Measurements from ENCODE around the gene NLRP9.

Gene NLRP9

GRCh38 chr19:55670280-55671053 lies 67.7 kb downstream of the NLRP9 start:
- no peak for TF ChIP-seq POLR2AphosphoS5 (IDR thresholded peaks at IDR 0.05; ENCODE audit: low read depth, low read length)
- no peak for TF ChIP-seq SIN3A (IDR thresholded peaks at IDR 0.05; ENCODE audit: borderline replicate concordance, insufficient read depth, low read length)
- TF ChIP-seq REST (IDR thresholded peaks at IDR 0.05; ENCODE audit: insufficient read depth in 1 of 2, low read depth in 2 of 2, low read length in 2 of 2) = no peak
- no peak for TF ChIP-seq FOXP2 (optimal IDR thresholded peaks at IDR 0.05; ENCODE audit: borderline replicate concordance, extremely low read depth, extremely low read length, insufficient read depth)
- no peak for TF ChIP-seq TAF1 (IDR thresholded peaks at IDR 0.05; ENCODE audit: borderline replicate concordance, insufficient read depth, low read length)

- TF ChIP-seq TAF1 (IDR thresholded peaks at IDR 0.05; ENCODE audit: borderline replicate concordance, insufficient read depth, low read length) (no peak), FOXP2 (optimal IDR thresholded peaks at IDR 0.05; ENCODE audit: borderline replicate concordance, extremely low read depth, extremely low read length, insufficient read depth) (no peak), REST (IDR thresholded peaks at IDR 0.05; ENCODE audit: insufficient read depth in 1 of 2, low read depth in 2 of 2, low read length in 2 of 2) (no peak)
Measured at GRCh38 chr19:55669418-55670279, 68.6 kb downstream of the NLRP9 start.

- TF ChIP-seq TAF1 (IDR thresholded peaks at IDR 0.05; ENCODE audit: borderline replicate concordance, insufficient read depth, low read length) (no peak), POLR2AphosphoS5 (IDR thresholded peaks at IDR 0.05; ENCODE audit: low read depth, low read length) (no peak), REST (IDR thresholded peaks at IDR 0.05; ENCODE audit: insufficient read depth in 1 of 2, low read depth in 2 of 2, low read length in 2 of 2) (no peak), SIN3A (IDR thresholded peaks at IDR 0.05; ENCODE audit: borderline replicate concordance, insufficient read depth, low read length) (no peak), FOXP2 (optimal IDR thresholded peaks at IDR 0.05; ENCODE audit: borderline replicate concordance, extremely low read depth, extremely low read length, insufficient read depth) (no peak)
Measured at GRCh38 chr19:55668603-55669348, 69.4 kb downstream of the NLRP9 start.

- TF ChIP-seq TAF1 (IDR thresholded peaks at IDR 0.05; ENCODE audit: borderline replicate concordance, insufficient read depth, low read length) (no peak), FOXP2 (optimal IDR thresholded peaks at IDR 0.05; ENCODE audit: borderline replicate concordance, extremely low read depth, extremely low read length, insufficient read depth) (no peak), SIN3A (IDR thresholded peaks at IDR 0.05; ENCODE audit: borderline replicate concordance, insufficient read depth, low read length) (no peak), POLR2AphosphoS5 (IDR thresholded peaks at IDR 0.05; ENCODE audit: low read depth, low read length) (no peak), REST (IDR thresholded peaks at IDR 0.05; ENCODE audit: insufficient read depth in 1 of 2, low read depth in 2 of 2, low read length in 2 of 2) (no peak)
Measured at GRCh38 chr19:55667958-55668357, 70.2 kb downstream of the NLRP9 start.
